ENCODE measurements around the gene ECE1.

The ECE1 gene

DNA sequence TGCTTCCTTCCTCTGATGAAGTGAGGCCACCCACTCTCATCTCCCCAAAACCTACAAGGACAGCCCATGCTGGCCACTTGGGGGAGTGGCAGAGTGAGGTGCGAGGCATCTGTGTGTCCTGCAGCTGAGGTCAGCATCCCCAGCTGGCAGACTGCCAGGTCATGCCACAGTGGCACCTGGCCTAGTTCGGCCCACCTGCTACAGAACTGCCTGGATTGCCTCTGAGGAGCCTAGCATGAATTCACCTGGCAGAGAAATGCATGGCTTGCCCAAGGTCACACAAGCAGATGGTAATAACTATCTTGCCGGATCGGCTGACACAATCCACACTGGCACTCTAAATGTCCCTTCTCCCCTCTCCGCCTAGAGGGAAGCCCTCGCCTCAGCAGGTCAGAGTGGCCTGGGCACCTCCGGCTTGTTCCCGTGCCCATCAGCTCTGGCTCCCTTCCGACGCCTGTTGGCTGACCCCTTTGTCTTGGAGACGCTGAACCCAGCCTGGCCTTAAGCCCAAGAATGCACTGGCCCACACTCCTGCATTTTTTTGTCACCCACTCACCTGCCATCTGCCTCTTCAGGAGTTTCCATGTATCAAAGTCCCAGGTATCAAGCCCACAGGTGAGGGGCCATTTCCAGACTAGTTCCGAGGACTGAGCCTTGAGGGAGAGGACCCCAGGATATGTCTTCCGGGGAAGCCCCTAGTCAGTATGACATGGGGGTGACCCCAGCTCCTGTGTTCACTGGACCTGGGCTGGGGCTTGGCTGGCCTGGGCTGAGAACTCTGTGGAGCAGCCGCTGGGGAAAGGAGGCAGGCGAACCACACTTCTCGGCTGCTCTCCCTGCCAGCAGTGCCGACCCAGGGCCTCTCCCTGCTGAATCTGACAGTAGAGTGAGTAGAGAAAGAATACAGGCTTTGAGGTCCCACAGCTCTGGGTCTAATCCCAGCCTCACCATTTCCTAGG, 21.7 kb downstream of the ECE1 start:
- no peak for DNase-seq (ENCODE audit: low spot score)

DNA sequence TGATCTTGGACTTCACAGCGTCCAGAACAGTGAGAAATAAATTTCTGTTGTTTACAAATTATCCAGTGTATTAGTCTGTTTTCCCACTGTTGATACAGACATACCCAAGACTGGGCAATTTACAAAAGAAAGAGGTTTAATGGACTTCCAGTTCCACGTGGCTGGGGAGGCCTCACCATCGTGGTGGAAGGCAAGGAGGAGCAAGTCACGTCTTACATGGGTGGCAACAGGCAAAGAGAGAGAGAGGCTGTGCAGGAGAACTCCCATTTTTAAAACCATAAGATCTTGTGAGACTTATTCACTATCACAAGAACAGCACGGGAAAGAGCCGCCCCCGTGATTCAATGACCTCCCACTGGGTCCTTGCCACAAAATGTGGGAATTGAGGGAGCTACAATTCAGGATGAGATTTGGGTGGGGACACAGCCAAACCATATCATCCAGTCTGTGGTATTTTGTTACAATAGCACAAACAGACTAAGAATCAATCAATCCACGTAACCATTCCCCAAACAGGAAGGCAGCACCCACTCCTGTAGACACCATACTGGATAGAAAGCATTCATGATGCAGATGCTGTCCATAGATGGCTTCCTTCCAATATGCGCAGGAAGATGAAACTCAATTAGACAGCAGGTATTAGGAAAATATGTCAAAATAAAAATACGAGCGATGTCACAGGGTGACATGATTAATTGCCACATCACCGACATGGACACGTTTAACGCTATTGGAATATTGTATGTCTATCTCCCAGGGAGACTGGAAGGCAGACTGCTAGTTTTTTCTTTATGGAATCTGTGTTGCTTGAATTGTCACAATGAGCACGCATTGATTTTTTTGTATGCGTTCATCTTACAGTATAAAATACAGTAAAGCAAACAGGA, 22.8 kb downstream of the ECE1 start:
- no peak for DNase-seq (ENCODE audit: low spot score)

DNA sequence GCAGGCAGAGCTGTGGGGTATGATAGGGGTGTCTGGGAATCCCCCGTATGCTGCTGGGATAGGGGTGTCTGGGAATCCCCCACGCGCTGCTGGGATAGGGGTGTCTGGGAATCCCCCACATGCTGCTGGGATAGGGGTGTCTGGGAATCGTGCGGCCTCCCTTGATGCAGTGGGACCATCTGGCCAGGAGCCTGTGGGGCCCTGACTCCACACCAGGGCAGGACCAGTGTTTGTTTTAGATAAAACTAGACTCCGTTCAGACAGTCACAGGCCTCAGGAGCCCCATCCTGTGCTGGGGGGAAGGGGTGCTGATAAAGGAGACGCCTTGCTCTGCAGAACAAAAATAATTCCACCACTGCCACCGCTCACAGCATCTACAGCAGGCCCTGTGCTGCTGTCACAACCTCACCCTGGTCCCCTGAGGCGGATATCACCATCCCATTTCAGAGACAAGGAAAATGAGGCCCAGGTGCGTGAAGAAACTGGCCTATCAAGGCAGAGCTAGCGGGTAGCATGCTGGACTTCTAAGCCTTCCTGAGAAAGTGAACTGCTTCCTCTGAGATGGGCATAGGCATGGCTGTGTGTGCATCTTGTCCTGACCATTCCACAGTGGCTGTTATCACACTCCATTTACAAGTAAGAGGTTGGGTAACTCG, 24.0 kb downstream of the ECE1 start:
- no peak for DNase-seq (ENCODE audit: low spot score)

DNA sequence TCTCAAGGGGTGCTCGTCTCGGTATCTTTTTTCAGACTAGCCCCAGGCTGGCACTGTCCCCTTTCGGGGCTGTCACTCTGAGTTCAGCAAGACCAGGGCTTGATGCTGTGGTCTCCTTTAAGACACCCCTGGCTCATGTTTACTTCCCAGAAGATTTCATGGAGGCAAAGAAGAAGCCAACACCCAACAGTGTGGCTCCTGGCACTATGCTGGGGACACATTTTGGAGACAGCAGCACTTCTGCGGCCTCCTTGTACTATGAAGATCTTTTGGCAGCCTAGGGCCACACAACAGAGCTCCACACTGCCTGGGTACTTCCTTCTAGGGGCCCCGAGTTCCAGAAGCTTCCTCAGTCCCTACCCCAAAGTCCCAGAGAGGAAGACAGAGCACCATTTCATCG, 24.6 kb downstream of the ECE1 start:
- DNase-seq (ENCODE audit: low spot score), result no peak

DNA sequence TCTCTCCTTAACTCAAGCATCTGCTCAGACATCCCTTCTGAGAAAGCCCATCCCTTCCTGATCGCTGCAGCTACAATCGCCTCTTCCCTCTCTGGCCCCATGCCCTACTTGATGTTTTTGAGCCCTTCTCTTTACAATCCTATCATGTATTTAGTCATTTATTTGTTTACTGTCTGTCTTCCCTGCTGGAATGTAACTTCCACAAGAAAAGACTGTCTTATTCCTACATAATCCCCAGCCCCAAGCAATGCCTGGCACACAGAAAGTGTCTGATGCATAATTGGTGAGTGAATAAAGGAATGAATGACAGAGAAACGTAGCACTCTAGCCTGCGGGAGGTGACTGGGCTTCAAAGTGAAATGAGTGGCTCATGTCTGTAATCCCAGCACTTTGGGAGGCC, 25.4 kb downstream of the ECE1 start:
- DNase-seq (ENCODE audit: low spot score), result no peak

DNA sequence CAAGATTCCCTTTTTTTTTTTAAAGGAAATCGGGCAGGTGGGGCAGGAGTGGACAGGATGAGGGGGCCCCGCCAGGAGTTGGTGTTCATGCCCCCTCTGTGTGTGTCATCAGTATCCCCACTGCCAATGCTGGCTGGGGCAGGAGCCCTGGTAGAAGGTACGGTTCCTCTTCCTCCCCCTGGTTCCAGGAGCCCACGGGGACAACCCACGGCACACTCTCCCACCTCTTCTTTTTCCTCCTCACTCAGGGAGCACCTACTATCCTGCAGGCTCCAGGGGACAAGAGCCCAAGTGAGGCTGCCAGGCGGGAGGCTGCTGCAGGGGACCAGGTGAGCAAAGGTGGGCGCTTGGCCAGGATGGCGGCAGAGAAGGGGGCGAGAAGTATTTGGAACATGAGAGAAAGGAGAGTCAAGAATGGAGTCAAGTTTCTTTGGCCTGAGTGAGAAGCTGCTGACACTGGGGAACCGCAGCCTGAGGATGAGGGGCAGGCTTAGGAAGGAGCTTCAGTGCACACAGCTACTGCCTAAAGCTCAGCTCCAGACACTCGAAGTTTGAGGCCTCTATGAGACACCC, 26.5 kb downstream of the ECE1 start:
- no peak for DNase-seq (ENCODE audit: low spot score)

DNA sequence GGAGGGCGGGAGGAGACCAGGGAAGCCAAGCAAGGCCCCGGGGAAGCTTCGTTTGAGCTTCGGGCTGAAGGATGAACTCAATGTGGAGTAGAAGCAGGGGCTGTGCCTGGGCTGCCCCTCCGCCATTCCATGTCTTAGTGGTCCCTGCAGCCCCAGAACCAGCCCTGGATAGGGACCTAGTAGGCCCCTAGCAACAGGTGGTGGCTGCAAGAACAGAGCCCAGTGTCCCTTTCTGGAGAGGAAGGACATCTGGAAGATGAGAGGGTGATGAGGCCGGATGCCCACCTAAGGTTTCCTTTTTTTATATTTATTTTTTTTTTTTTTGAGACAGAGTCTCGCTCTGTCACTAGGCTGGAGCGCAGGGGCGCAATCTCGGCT, 27.2 kb downstream of the ECE1 start:
- no peak for DNase-seq (ENCODE audit: low spot score)

DNA sequence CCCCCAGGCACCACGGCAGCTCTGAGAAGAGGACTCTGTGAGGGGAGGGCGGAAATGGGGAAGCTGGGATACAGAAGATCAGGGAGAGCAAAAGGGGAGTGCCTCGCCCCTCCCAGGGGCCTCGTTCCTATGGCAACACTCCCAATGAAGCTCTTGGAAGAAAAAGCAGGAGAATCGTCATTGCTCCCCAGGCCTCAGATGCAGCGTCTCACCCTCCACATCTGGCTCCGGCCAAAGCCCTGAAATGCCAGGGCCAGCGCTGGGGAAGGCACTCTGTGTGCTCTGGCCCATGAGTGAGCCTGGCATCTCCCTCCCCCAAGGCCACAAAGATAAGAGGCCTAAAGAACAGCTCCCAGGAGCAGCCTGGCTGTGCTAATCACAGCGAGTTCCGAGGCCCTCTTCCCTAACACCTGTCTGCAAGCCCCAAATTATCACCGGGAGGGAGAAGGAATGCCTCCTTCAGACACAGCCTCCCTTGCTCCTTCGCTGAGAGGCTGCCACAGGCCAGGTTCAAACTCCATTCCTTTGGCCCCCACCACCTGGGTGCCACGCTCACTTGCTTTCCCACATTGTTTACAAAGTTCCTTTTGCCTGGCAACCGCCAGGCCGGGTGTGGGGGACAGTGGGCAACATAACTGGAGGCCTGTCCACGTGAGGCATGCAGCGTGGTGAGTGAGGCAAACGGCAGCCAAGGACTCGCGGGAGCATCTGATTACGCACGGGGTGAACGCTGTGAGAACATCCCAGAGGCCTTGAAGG, 27.8 kb downstream of the ECE1 start:
- DNase-seq (ENCODE audit: low spot score), result no peak

DNA sequence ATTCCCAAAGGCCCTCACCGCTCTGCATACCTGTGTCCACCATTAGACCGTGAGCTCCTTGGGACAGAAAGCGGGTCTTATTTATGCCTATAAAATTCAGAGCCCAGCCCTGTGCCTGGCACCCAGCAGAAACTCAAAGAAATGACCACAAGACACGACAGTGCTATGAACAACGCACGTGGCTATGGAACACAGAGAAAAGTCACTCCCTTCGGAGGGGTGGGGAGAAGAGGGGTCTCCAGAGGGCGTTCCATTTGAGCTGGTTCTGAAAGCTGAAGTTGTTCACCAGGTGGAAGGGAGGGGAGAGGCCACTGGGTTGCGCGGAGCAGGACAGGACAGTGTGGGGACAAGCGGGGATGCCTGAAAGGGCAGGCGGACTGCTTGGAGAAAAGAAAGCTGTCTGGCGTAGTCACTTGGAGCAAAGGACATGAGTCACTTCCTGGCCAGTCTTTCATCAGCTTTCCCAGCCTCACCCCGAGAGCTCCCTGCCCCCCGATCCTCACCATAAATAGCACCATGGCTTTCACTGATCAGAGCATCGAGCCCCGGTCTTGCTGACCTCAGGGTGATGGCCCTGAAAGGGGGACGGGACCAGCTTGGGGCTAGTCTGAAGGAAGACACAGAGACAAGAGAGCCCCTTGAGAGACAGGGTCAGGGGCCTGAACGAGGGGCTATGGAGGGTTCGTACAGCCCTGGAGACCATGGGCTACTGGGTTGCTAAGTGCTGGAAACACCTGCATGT, 28.5 kb downstream of the ECE1 start:
- DNase-seq (ENCODE audit: low spot score), result no peak

DNA sequence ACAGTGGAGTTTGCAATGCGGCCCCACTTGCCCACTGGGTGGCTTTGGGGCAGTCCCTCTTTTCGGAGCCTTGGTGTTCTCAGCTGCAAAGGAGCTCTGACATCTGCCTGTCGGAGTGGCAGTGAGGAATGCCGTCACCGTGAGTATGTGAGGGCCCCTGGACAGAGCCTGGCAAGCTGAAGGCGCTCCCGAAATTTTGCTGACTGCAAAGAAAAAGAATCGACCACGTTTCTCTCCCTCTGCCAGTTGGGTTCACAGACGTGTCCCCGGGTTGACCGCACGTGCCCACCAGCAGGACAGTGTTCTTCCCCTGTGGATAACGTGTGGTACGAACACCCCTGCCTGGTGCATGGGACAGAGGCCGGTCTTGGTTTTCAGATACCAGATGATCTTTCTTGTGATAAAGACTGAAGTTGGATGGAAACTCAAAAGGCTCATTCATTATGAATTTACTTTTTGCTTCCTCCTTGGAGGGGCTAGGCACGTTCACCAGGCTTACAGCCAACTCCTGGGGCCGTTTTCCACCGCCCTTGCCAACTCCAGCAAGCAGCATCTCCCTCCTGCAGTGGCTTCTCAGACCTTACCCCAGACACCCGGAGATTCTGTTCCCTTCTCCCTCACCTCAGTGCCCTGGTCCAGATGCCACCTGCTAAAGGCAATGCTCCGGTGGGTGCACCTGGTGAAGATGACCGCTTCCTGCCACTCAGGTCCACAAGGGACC, 29.7 kb downstream of the ECE1 start:
- no peak for DNase-seq (ENCODE audit: low spot score)

DNA sequence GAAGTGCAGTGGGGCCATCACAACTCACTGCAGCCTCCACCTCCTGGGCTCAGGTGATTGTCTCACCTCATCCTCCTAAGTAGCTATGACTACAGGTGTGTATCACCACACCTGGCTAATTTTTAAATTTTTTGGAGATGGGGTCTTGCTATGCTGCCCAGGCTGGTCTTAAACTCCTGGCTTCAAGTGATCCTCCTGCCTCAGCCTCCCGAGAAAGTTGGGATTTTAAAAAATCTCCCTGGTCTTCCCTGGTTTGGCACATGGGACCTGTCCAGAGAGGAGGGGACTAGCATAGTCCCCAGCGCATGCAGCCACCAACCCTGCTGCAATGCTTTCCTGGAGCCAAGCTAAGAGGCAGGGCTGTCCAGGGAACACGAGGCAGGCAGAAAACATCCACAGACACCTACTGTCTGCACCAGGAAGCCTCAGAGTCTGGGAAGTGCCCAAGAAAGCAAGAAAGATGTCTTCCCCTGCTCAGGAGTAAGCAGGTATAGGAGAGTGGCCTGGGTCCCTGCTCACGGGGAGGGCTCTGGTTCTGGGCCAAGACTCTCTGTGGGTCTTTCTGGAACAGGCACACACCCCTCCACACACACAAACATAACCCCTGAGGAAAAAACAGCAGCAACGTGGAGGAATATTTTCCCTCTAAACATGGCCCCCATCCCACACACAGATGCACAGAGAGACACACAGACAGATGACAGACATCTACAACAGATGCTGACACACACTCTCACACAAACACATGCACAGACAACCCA, 30.8 kb downstream of the ECE1 start:
- no peak for DNase-seq (ENCODE audit: low spot score)

DNA sequence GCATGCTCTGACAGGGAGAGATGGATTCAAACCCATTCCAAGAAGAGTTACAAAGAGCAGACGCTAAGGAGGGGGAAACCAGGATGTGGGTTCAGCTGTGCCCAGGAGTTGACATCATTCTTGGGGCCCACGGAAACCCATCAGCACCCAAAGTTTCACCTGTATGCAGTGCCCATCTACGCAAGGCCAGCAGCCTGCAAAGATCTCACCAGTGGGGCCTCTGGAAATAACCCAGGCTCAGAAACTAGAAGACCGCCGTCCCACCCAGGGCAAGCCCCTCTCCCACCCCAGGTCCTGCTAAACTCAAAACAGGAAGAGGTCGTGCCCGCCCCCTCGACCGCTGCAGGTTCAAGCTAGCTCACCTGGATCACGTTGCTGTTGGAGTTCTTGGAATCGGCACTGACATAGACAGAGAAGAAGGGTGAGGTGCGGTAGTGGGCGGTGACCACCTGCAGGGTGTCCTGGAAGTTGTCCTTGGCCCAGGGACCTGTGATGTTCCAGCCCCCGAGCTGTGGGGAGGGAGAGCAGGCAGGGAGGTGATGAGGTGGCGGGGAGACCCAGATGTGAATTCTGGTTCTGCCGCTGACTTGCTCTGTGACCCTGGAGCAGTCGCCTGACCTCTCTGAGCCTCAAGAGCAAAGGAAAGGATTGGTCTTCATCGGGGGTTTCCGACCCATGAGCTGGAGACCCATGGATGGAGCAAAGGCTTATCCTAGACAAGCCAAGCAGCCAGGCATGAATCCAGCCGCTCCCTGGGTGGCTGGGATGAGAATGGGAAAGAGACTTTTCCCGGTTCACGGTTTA, 31.7 kb downstream of the ECE1 start:
- DNase-seq (ENCODE audit: low spot score), result peak; percentile 23

DNA sequence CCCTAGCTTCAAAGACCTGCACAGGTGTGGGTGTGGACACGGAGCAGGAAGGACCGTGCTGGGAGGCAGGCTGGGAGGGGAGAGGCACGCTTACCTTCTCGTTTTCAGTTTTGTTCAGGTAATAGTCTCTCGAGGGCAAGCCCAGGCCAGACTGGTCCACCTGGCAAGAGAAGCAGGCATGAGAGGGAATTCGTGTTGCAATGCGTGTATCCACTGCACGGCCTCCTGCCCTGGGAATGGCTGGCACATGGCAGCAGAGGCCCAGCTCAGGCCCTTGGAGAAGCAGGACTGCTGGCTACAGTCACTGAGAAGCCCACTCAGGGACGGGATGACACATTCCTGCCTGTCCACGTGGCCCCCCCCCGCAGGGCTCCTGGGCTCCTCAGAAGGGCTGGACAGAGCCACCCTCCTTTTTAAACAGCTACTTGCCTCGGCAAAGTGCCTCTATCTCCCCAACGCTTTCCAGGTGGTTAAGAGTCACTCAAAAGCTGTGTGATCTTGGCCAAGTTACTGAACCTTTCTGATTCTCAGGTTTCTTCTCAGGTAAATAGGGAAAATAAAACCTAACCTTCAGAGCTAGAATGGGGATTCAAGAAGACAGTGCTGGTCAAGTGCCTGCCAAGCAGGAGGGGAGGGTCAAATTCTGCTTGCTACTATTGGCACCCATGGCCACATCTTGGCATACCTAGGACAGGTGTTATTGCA, 32.7 kb downstream of the ECE1 start:
- DNase-seq (ENCODE audit: low spot score), result no peak

DNA sequence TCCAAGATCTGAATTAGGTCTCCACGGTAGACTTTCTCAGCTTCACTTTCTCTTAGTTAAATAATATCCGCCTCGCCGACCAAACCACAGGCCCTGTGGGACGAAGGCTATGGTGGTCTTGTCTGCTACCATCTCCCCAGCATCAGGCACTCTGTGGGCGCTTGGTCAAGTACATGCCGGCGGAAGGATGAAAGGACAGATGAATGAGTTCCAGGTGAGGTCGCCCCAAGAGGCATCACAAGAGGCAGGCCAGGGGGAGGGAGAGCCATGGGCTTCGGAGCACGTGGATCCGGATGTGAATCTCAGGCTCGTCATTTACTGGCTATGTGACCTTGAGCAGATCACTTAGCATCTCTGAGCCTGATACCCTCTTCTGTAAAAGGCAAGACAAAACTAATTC, 33.5 kb downstream of the ECE1 start:
- no peak for DNase-seq (ENCODE audit: low spot score)

DNA sequence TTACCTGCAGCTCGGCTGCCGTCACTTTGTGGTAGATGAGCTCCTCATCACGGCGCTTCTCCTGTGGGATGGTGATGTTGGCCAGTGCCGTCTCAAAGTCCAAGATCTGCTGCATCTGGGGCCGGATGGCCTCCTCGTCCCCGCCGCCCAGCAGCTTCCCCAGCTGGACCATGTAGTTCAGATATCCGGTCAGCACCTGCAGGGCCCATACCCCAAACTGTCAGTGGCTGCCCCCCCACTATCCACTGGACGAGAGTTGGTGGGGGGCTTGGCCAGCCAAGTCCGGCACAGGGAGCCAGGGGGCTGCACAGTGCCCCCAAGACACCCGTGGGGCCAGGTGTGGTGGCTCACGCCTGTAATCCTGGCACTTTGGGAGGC, 34.3 kb downstream of the ECE1 start:
- no peak for DNase-seq (ENCODE audit: low spot score)

DNA sequence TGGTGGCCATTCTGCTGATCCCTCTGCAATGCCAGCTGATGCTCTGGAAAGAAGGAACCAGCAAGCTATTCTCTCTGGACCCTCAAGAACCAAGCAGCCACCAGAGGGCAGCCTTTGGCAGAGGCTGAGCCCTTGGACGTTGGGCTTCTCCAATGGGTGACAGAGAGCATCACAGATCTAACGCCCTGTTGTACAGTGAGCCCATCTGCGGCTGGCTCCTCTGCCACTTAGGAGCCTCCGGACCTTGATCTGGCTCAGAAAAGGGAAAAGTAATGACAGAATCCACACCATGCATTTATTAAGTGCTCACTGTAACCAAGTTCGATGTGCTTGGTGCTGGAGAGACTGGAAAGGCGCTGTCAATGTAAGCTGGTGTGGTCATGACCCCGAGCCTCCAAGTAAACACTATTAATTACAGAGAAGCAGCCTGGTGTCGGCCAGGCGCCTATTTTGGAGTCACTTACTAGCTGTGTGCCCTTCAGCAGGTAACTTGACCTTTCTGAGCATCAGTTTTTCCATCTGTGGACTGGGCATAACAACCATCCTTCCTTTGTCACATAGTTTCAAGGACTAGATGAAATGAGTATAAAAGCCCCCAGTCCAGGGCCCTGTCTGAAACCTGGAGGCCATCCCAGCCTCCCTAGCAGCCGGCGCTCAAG, 34.9 kb downstream of the ECE1 start:
- peak; percentile 83 for DNase-seq (ENCODE audit: low spot score)

DNA sequence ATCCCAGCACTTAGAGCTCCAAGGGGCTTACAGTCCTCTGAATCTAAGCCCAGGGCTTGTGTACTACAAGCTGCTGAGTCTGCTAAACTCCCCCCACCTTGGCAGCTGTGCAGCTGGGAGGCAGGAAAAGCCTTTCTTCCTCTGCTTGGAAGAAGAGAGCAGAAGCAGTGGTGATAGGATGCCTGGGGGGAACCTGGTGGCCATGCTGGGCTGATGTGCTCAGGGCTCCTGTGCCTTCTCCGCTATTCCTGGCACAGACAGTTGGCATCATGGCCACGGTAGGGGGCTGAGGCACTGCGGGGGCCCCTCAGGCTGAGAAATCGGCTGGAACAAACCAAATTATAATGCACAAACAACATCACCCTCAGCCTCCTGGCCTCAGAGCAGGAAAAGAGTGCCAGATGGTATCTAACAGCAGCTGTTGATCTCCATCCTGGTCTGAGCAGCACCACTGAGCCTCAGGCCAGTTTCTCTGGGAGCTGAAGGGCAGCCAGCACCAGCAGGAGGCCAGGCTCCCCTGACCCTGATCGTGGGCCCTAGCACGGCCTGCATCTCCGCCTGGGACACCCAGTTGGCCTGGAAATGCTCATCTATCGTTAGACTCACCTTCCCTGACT, 35.8 kb downstream of the ECE1 start:
- no peak for DNase-seq (ENCODE audit: low spot score)

All from activated CD4-positive, alpha-beta T cell treated with anti-CD3 and anti-CD28 coated beads, Interleukin-2, Interleukin-4, amounts not matched to agents 100 ng/mL and 50 ng/mL, durations not matched to agents 16 hours and 8 hours (primary cell).